Ishikawa (cell line): ENCODE data around the gene LEO1.

ENCODE experiments used
- EP300 ChIP-seq: IDR thresholded peaks from 2 replicates; pipeline ENCODE4 v1.6.1; 2012; ENCODE audit warnings: borderline replicate concordance
- TEAD4 ChIP-seq: IDR thresholded peaks from 2 replicates; pipeline ENCODE4 v1.6.1; 2012
- TF ChIP-seq, protein P1 (sequence below): IDR thresholded peaks from 2 replicates; pipeline ENCODE4 v1.6.1; 2012

DNA sequence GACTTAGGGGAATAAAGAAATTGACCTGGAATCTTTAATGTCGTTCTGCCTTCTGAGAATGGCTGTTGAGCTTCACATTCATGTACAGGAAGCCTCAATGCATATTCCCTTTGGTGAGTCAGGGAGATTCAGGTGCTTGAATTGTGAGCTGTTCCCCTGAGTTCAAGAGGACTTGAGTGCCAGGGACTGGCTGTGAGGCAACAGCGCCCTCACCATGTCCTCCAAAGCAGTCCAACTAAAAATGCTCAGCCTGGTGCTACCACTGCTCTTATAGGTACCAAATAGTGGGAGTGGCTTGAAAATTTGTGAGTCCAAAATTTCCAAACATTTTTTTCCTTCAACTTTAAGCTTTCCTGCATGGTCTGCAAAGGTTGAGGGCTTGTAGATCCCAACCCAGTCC lies 54.1 kb downstream of the LEO1 start:
- TF ChIP-seq, protein P1, sequence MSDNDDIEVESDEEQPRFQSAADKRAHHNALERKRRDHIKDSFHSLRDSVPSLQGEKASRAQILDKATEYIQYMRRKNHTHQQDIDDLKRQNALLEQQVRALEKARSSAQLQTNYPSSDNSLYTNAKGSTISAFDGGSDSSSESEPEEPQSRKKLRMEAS, result no peak
- no peak for TF ChIP-seq TEAD4
- TF ChIP-seq EP300, result no peak
